GM18907 (cell line): ENCODE data around the gene UCHL3.
"Not testable (repeated sequence)": the region's sequence is repeated elsewhere in the genome, so short reads cannot be mapped to it uniquely, and the experiment has no call there.

Experiments
- ATAC-seq: cut with Tn5 transposase; IDR thresholded peaks from one replicate; pipeline ENCODE4 v1.9.1; 2021; ENCODE audit warnings: mild to moderate bottlenecking, moderate library complexity; ENCODE audit not compliant: unreplicated experiment

The UCHL3 gene

GRCh38 chr13:75545386-75545785 lies 4.2 kb upstream of the UCHL3 start:
- not testable (repeated sequence) for ATAC-seq

- ATAC-seq: no peak
Observed at GRCh38 chr13:75547917-75548316, 1.7 kb upstream of the UCHL3 start.

- ATAC-seq: peak; percentile 14
Observed at GRCh38 chr13:75550159-75550567, 572 bp downstream of the UCHL3 start.

- no peak for ATAC-seq
Observed at GRCh38 chr13:75554464-75554863, 4.9 kb downstream of the UCHL3 start.

- ATAC-seq: no peak
Observed at GRCh38 chr13:75554981-75555380, 5.4 kb downstream of the UCHL3 start.

GRCh38 chr13:75555836-75556235 lies 6.2 kb downstream of the UCHL3 start:
- ATAC-seq: no peak

- ATAC-seq: no peak
Observed at GRCh38 chr13:75556961-75557360, 7.4 kb downstream of the UCHL3 start.

GRCh38 chr13:75558145-75558840 lies 8.7 kb downstream of the UCHL3 start:
- no peak for ATAC-seq

GRCh38 chr13:75566658-75567057 lies 17.1 kb downstream of the UCHL3 start:
- no peak for ATAC-seq

- ATAC-seq: no peak
Observed at GRCh38 chr13:75569576-75569975, 20.0 kb downstream of the UCHL3 start.

- peak; percentile 50 for ATAC-seq
Observed at GRCh38 chr13:75579529-75579928, 29.9 kb downstream of the UCHL3 start.

GRCh38 chr13:75581874-75582640 lies 32.5 kb downstream of the UCHL3 start:
- no peak for ATAC-seq

- ATAC-seq: no peak
Observed at GRCh38 chr13:75583091-75583490, 33.5 kb downstream of the UCHL3 start.

GRCh38 chr13:75585153-75585552 lies 35.6 kb downstream of the UCHL3 start:
- no peak for ATAC-seq

GRCh38 chr13:75587679-75588078 lies 38.1 kb downstream of the UCHL3 start:
- ATAC-seq: no peak

- ATAC-seq: no peak
Observed at GRCh38 chr13:75596657-75597182, 47.1 kb downstream of the UCHL3 start.

GRCh38 chr13:75600371-75600770 lies 50.8 kb downstream of the UCHL3 start:
- ATAC-seq: no peak

GRCh38 chr13:75603038-75603437 lies 53.4 kb downstream of the UCHL3 start:
- ATAC-seq: no peak

GRCh38 chr13:75607447-75607846 lies 57.9 kb downstream of the UCHL3 start:
- ATAC-seq: no peak

- ATAC-seq: no peak
Observed at GRCh38 chr13:75610466-75610865, 60.9 kb downstream of the UCHL3 start.

- ATAC-seq: no peak
Observed at GRCh38 chr13:75612354-75612753, 62.8 kb downstream of the UCHL3 start.

- ATAC-seq: no peak
Observed at GRCh38 chr13:75617230-75617629, 67.6 kb downstream of the UCHL3 start.
